ENCODE measurements around the gene RHOC. TPM values are rescaled to one million over a fixed set of nuclear protein-coding genes. Genes with fewer than 3 reads are reported as not detected.

RHOC gene
- total RNA-seq, 4 donors from 2014 or later = 222 to 374 (median 324) TPM

DNA sequence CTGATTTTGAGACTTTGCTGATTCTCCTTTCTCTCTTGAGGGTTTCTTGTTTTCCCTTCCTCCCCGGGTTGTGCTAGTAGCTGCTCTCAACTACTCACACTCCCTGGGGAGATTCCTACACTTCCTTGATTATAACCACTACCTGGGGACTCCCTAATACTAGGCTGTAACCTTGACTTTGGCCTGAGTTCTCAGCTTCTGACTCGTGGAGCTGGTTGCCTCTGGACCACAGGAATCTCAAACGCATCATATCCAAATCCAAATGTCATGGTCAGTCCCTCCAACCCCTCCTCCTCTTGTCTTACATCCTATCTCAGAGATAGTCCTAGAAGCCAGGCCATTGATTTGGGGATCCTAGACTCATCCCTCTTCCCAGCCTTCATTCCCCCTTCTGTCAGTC lies 20.5 kb downstream of the RHOC start:
- Histone ChIP-seq H3K4me1 (peaks cover 9 to 20% (median 12%) of the 10 kb centered on the region in 4 donors), H3K36me3 (peaks cover 15 to 29% (median 20%) of the 10 kb centered on the region in 4 donors), H3K27me3 (no peaks in the 10 kb centered on the region), H3K27ac (replicated peaks in 1 of 4) (no peak overlapping the region), H3K9me3 (no peaks in the 10 kb centered on the region), H3K4me3 (no peak overlapping the region)
- TF ChIP-seq POLR2A (IDR thresholded peaks at IDR 0.05; ENCODE audit: low read depth) = no peak
- TF ChIP-seq, protein P1, sequence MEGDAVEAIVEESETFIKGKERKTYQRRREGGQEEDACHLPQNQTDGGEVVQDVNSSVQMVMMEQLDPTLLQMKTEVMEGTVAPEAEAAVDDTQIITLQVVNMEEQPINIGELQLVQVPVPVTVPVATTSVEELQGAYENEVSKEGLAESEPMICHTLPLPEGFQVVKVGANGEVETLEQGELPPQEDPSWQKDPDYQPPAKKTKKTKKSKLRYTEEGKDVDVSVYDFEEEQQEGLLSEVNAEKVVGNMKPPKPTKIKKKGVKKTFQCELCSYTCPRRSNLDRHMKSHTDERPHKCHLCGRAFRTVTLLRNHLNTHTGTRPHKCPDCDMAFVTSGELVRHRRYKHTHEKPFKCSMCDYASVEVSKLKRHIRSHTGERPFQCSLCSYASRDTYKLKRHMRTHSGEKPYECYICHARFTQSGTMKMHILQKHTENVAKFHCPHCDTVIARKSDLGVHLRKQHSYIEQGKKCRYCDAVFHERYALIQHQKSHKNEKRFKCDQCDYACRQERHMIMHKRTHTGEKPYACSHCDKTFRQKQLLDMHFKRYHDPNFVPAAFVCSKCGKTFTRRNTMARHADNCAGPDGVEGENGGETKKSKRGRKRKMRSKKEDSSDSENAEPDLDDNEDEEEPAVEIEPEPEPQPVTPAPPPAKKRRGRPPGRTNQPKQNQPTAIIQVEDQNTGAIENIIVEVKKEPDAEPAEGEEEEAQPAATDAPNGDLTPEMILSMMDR (IDR thresholded peaks at IDR 0.05) = no peak
- TF ChIP-seq EP300 (IDR thresholded peaks at IDR 0.05) = no peak
- no peak for TF ChIP-seq POLR2AphosphoS5 (IDR thresholded peaks at IDR 0.05)
- intact Hi-C loops (cut with DNase I) = no loop called here
- DNase-seq (ENCODE audit: extremely low spot score) = peak; percentile 77
- WGBS = 68% methylated on average over 3 of the region's 3 CpGs

DNA sequence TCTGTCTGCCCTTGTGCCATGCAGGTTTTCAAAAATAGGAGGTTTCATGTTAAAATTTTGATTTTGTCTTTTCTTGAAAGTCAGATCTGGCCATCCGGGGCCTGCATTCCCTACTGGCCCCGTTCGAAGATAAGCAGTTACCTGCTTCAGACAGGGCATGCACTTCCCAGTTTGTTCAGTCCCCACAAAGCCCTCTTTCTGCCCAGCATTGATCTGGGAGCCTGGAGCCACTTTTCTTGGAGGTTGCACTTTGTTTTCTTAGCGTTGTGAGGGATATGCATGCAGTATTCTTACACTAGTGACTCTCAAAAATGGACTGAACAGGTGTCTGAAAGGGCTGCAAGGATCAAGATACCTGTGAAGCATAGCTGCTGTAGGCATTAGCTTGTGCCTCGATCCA lies 21.0 kb downstream of the RHOC start:
- TF ChIP-seq POLR2A (IDR thresholded peaks at IDR 0.05; ENCODE audit: low read depth) = no peak
- no peak for TF ChIP-seq POLR2AphosphoS5 (IDR thresholded peaks at IDR 0.05)
- TF ChIP-seq, protein P1 (IDR thresholded peaks at IDR 0.05) = no peak
- H3K27me3 ChIP-seq = no peaks in the 10 kb centered on the region
- intact Hi-C loops (cut with DNase I) = no loop called here
- no peak overlapping the region for H3K4me3 ChIP-seq
- H3K27ac ChIP-seq (replicated peaks in 1 of 4) = no peak overlapping the region
- peaks cover 13 to 24% (median 16%) of the 10 kb centered on the region in 4 donors for H3K36me3 ChIP-seq
- peaks cover 9 to 20% (median 12%) of the 10 kb centered on the region in 4 donors for H3K4me1 ChIP-seq
- H3K9me3 ChIP-seq = no peaks in the 10 kb centered on the region
- peak; percentile 72 for DNase-seq (ENCODE audit: extremely low spot score)
- 97% methylated on average over 5 of the region's 5 CpGs for WGBS

DNA sequence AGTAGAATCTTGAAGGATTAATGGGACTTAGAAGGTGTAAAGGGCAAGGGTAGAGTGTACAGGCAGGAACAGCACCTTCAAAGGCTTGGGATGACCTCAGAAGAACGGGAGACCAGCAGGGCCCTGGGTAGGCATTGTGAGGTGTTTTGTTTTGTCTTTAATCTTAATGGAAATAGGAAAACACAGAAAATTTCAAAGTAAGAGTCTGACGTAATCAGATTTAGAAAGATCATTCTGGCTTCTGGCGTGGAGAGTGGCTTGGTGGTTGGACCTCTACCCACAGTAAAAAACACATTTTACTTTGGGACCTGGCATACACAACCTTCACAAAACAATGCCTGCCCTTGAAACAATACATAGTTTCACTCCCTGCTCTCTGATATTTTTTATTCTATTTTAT lies 28.3 kb downstream of the RHOC start:
- no peak overlapping the region for H3K27ac ChIP-seq (replicated peaks in 1 of 4)
- 86% methylated on average over 3 of the region's 3 CpGs for WGBS

DNA sequence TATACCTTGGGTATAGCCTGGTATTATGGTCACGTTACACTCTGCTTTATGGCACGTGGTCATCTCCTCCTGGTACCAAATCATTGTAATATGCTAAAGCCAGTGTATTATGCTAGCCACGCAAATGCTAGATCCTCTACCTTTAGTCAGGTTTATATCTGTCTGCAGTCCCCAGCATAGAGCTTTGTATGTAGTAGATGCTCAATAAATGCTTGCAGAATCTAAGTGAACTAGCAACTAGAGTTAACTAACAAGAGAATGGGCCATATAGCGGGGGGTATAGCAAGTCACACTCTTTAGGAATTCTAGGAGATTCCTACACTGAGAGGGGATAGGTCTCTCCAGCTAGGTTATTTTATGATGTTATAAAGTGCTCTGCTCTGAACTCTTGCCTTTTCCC lies 29.4 kb downstream of the RHOC start:
- no peaks in the 10 kb centered on the region for H3K9me3 ChIP-seq
- DNase-seq (ENCODE audit: extremely low spot score) = no peak
- peaks cover 24 to 37% (median 32%) of the 10 kb centered on the region in 4 donors for H3K4me1 ChIP-seq
- H3K4me3 ChIP-seq = no peak overlapping the region
- intact Hi-C loops (cut with DNase I) = no loop called here
- H3K27me3 ChIP-seq = no peaks in the 10 kb centered on the region
- TF ChIP-seq POLR2AphosphoS5 (IDR thresholded peaks at IDR 0.05) (no peak), EP300 (IDR thresholded peaks at IDR 0.05) (no peak), POLR2A (IDR thresholded peaks at IDR 0.05; ENCODE audit: low read depth) (no peak)
- TF ChIP-seq, protein P1 (IDR thresholded peaks at IDR 0.05) = no peak
- no peaks in the 10 kb centered on the region for H3K36me3 ChIP-seq
- 94% methylated on average over 4 of the region's 4 CpGs for WGBS
- H3K27ac ChIP-seq (replicated peaks in 1 of 4) = no peak overlapping the region

More for the DNA sequence above, 28.3 kb downstream of the RHOC start:
- intact Hi-C loops (cut with DNase I) = no loop called here
- Histone ChIP-seq H3K36me3 (no peaks in the 10 kb centered on the region), H3K4me1 (peaks cover 19 to 31% (median 25%) of the 10 kb centered on the region in 4 donors), H3K9me3 (no peaks in the 10 kb centered on the region), H3K4me3 (no peak overlapping the region), H3K27me3 (no peaks in the 10 kb centered on the region)
- TF ChIP-seq, protein P1 (IDR thresholded peaks at IDR 0.05) = no peak
- TF ChIP-seq EP300 (IDR thresholded peaks at IDR 0.05) (no peak), POLR2A (IDR thresholded peaks at IDR 0.05; ENCODE audit: low read depth) (no peak), POLR2AphosphoS5 (IDR thresholded peaks at IDR 0.05) (no peak)
- no peak for DNase-seq (ENCODE audit: extremely low spot score)

DNA sequence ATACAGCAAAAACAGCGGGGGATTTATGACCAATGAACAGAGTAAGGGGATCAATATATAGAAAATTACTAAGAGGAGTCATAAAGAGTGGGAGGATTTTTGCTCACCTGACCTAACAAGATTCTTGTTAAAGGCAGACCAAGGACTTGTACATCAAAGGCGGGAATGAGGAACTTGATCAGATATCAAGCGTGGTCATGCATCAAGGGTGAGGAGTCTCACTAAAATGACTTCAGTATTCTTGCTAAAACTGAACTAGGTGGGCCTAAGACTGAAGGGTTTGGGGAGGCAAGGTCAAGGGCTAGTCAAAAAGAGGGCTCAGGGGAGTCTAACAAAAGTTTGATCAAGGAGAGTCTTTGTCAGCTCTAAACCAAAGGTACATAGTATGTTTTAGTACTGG lies 30.4 kb downstream of the RHOC start:
- Histone ChIP-seq H3K36me3 (peaks cover 0 to 6% (median 2%) of the 10 kb centered on the region in 4 donors), H3K4me1 (peaks cover 24 to 37% (median 32%) of the 10 kb centered on the region in 4 donors), H3K9me3 (no peaks in the 10 kb centered on the region), H3K27ac (replicated peaks in 1 of 4) (no peak overlapping the region), H3K27me3 (no peaks in the 10 kb centered on the region), H3K4me3 (no peak overlapping the region)
- DNase-seq (ENCODE audit: extremely low spot score) = no peak
- no peak for TF ChIP-seq POLR2AphosphoS5 (IDR thresholded peaks at IDR 0.05)
- 94% methylated on average over 3 of the region's 3 CpGs for WGBS
- intact Hi-C loops (cut with DNase I) = no loop called here
